PFSK-1 (cell line): Measurements from ENCODE around the gene RNU6-8.

Experiments used
- POLR2AphosphoS5 ChIP-seq: IDR thresholded peaks from 2 replicates; pipeline ENCODE4 v1.6.1; 2012; ENCODE audit warnings: low read depth, mild to moderate bottlenecking, control low read depth, low read length, moderate library complexity
- SIN3A ChIP-seq: IDR thresholded peaks from 2 replicates; pipeline ENCODE4 v1.6.1; 2012; ENCODE audit warnings: mild to moderate bottlenecking, low read length, moderate library complexity, borderline replicate concordance; ENCODE audit not compliant: insufficient read depth
- TAF1 ChIP-seq: IDR thresholded peaks from 2 replicates; pipeline ENCODE4 v1.6.1; 2012; ENCODE audit warnings: low read length, control low read depth, borderline replicate concordance; ENCODE audit not compliant: insufficient read depth
- TF ChIP-seq, protein P1 (sequence below), 2 experiments: IDR thresholded peaks; 2 replicates each; pipeline versions ENCODE4 v1.6.1 to v1.8.0; 2011 to 2012; ENCODE audit warnings: low read depth in 2 of 2, low read length in 2 of 2, control low read depth in 1 of 2, inconsistent platforms in 1 of 2, mild to moderate bottlenecking in 1 of 2, moderate library complexity in 1 of 2; ENCODE audit not compliant: insufficient read depth in 1 of 2

DNA sequence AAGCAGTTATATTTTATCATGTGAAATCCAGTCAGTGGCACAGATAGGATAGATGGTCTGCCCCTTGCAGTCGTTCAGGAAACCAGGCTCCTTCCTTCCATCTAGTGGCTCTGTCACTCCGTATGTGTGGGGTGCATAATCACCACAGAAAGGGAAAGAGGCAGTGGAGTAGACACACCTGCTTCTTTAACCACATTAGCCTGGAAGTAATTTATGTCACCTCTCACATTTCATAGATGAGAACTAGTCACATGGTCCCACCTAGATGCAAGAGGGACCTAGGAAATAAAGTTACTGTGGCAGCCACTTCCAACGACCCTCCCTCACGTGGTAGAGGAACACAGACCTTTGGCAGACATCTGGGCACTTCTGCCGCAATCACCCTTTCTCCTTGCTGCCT lies 14.2 kb upstream of the RNU6-8 start:
- TF ChIP-seq, protein P1, sequence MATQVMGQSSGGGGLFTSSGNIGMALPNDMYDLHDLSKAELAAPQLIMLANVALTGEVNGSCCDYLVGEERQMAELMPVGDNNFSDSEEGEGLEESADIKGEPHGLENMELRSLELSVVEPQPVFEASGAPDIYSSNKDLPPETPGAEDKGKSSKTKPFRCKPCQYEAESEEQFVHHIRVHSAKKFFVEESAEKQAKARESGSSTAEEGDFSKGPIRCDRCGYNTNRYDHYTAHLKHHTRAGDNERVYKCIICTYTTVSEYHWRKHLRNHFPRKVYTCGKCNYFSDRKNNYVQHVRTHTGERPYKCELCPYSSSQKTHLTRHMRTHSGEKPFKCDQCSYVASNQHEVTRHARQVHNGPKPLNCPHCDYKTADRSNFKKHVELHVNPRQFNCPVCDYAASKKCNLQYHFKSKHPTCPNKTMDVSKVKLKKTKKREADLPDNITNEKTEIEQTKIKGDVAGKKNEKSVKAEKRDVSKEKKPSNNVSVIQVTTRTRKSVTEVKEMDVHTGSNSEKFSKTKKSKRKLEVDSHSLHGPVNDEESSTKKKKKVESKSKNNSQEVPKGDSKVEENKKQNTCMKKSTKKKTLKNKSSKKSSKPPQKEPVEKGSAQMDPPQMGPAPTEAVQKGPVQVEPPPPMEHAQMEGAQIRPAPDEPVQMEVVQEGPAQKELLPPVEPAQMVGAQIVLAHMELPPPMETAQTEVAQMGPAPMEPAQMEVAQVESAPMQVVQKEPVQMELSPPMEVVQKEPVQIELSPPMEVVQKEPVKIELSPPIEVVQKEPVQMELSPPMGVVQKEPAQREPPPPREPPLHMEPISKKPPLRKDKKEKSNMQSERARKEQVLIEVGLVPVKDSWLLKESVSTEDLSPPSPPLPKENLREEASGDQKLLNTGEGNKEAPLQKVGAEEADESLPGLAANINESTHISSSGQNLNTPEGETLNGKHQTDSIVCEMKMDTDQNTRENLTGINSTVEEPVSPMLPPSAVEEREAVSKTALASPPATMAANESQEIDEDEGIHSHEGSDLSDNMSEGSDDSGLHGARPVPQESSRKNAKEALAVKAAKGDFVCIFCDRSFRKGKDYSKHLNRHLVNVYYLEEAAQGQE (IDR thresholded peaks at IDR 0.05; ENCODE audit: insufficient read depth in 1 of 2, low read depth in 2 of 2, low read length in 2 of 2) = no peak
- no peak for TF ChIP-seq POLR2AphosphoS5
- TF ChIP-seq TAF1 = no peak
- no peak for TF ChIP-seq SIN3A
